SH-SY5Y (cell line): Measurements from ENCODE around the gene EFHC2.

Experiments
- GATA2 ChIP-seq: IDR thresholded peaks from 2 replicates; pipeline ENCODE4 v1.6.1; 2011; ENCODE audit warnings: mild to moderate bottlenecking, low read depth, low read length
- GATA3 ChIP-seq: IDR thresholded peaks from 2 replicates; pipeline ENCODE4 v1.6.1; 2011; ENCODE audit warnings: low read depth, mild to moderate bottlenecking, low read length, moderate library complexity

DNA sequence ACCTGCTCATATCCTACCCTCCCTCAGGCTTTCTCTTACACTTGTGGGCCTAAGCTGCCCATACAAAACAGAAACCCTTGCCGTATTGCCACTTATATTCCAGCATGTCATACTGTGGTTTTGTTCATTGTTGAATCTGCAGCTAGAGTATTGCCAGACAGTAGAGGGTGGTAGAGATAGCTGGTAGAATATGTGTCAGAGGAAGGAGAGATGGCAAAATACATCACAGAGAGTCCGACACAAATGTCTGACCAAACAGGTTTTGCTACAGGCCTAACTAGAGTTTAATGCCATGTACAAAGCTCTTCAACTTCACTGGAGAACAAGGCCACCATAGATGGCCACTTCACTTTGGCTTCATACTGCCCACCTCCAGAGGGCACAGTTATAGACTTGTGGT, 160.1 kb downstream of the EFHC2 start:
- TF ChIP-seq GATA2: no peak
- no peak for TF ChIP-seq GATA3
